Gastroesophageal sphincter (tissue), 4 donors: ENCODE results near the gene SLC39A11. TPM values are rescaled to one million over a fixed set of nuclear protein-coding genes. Genes with fewer than 3 reads are reported as not detected.
"Not testable (repeated sequence)": the region's sequence is repeated elsewhere in the genome, so short reads cannot be mapped to it uniquely, and the experiment has no call there.

Experiments used
- ATAC-seq: fragments of 150-250 bp; one replicate; pipeline ENCODE4 v1.9.1; 2016; ENCODE audit warnings: mild to moderate bottlenecking, moderate library complexity
- H3K27ac ChIP-seq, 4 donors: fragments of 200-600 bp; sonication (generic) in 3 of 4; 1 replicate in 3 of 4; 2 replicates in 1 of 4; pipeline ENCODE4 v1.5.1; 2016 to 2019
- H3K27me3 ChIP-seq: fragments of 200-600 bp; sonication (generic); one replicate; pipeline ENCODE4 v1.5.1; 2019
- H3K36me3 ChIP-seq, 2 donors: fragments of 200-600 bp; sonication (generic); one replicate each; pipeline ENCODE4 v1.5.1; 2019; ENCODE audit warnings: control low read depth in 1 of 2
- H3K4me1 ChIP-seq, 3 donors: fragments of 200-600 bp; sonication (generic); 1 replicate in 2 of 3; 2 replicates in 1 of 3; pipeline ENCODE4 v1.5.1; 2016 to 2019; ENCODE audit warnings: control low read depth in 2 of 3
- H3K4me3 ChIP-seq, 2 donors: fragments of 200-600 bp; sonication (generic); one replicate each; pipeline ENCODE4 v1.5.1; 2019; ENCODE audit warnings: mild to moderate bottlenecking in 1 of 2, moderate library complexity in 1 of 2
- H3K9me3 ChIP-seq, 3 donors: fragments of 200-600 bp; sonication (generic); one replicate each; pipeline ENCODE4 v1.5.1; 2017 to 2019; ENCODE audit warnings: control low read depth in 2 of 3
- EP300 ChIP-seq: sonication (generic); formaldehyde crosslinking; IDR thresholded peaks from one replicate; pipeline ENCODE4 v1.6.1; 2017; ENCODE audit warnings: antibody characterized with exemption, mild to moderate bottlenecking
- POLR2A ChIP-seq, 2 donors: fragments of 450-650 bp; IDR thresholded peaks; one replicate each; pipeline ENCODE4 v1.6.1; 2017; ENCODE audit warnings: antibody characterized with exemption in 2 of 2, mild to moderate bottlenecking in 2 of 2, moderate library complexity in 1 of 2
- POLR2AphosphoS5 ChIP-seq: sonication (generic); formaldehyde crosslinking; IDR thresholded peaks from one replicate; pipeline ENCODE4 v1.6.1; 2017; ENCODE audit warnings: antibody characterized with exemption
- WGBS, 2 donors: methylation state at CpG; one replicate each; pipeline ENCODE4 v1.1.5; 2018; ENCODE audit warnings: low coverage in 1 of 2; 5-methylcytosine and 5-hydroxymethylcytosine counted together
- total RNA-seq, 4 donors: library from RNA; depleted of rRNA; stranded (reverse); fragments of >200 nt; gene quantifications; one replicate each; pipeline ENCODE4 v1.1.0, GENCODE V29; 2016
- TF ChIP-seq, protein P1 (sequence below), 4 experiments: fragments of 200-600 bp in 2 of 4; fragments of 450-650 bp in 2 of 4; sonication (generic) in 1 of 4; IDR thresholded peaks; one replicate each; pipeline ENCODE4 v1.5.1; 2017 to 2019; ENCODE audit warnings: antibody characterized with exemption in 4 of 4, mild to moderate bottlenecking in 2 of 4, moderate library complexity in 2 of 4

Gene SLC39A11
- total RNA-seq, 4 donors from 2014 or later: 11.6 to 16.8 (median 14.5) TPM

DNA sequence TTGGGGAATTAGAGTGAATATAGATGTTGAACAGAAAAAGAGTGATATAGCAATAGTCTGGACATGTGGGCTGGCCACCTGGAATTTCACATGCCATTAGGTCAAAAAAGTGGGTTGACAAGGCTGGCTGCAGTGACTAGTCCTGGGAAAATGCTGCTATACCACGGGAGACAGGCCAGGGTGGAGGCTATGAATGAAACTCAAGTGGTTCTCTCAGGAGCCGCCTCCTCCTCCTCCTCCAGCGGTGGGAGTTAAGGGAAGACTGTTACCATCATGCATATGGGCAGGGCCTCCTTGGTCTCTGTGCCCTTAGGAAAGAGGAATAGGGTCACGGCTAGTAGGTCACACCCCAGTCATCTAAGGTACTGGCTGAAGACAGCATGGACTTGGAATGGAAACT lies 448.0 kb downstream of the SLC39A11 start:
- Histone ChIP-seq H3K27me3 (peaks cover 19% of the 10 kb centered on the region), H3K4me1 (no peaks in the 10 kb centered on the region), H3K9me3 (peaks cover 0 to 9% (median 0%) of the 10 kb centered on the region in 3 donors), H3K27ac (no peak overlapping the region), H3K4me3 (no peak overlapping the region), H3K36me3 (peaks cover 0 to 33% of the 10 kb centered on the region in 2 donors)
- TF ChIP-seq EP300 (no peak), POLR2AphosphoS5 (no peak), POLR2A (IDR thresholded peaks at IDR 0.05) (no peak)
- TF ChIP-seq, protein P1, sequence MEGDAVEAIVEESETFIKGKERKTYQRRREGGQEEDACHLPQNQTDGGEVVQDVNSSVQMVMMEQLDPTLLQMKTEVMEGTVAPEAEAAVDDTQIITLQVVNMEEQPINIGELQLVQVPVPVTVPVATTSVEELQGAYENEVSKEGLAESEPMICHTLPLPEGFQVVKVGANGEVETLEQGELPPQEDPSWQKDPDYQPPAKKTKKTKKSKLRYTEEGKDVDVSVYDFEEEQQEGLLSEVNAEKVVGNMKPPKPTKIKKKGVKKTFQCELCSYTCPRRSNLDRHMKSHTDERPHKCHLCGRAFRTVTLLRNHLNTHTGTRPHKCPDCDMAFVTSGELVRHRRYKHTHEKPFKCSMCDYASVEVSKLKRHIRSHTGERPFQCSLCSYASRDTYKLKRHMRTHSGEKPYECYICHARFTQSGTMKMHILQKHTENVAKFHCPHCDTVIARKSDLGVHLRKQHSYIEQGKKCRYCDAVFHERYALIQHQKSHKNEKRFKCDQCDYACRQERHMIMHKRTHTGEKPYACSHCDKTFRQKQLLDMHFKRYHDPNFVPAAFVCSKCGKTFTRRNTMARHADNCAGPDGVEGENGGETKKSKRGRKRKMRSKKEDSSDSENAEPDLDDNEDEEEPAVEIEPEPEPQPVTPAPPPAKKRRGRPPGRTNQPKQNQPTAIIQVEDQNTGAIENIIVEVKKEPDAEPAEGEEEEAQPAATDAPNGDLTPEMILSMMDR (IDR thresholded peaks at IDR 0.05): no peak
- WGBS, 2 donors: 83 to 100% methylated on average over 3 of the region's 4 CpGs
- no peak for ATAC-seq

DNA sequence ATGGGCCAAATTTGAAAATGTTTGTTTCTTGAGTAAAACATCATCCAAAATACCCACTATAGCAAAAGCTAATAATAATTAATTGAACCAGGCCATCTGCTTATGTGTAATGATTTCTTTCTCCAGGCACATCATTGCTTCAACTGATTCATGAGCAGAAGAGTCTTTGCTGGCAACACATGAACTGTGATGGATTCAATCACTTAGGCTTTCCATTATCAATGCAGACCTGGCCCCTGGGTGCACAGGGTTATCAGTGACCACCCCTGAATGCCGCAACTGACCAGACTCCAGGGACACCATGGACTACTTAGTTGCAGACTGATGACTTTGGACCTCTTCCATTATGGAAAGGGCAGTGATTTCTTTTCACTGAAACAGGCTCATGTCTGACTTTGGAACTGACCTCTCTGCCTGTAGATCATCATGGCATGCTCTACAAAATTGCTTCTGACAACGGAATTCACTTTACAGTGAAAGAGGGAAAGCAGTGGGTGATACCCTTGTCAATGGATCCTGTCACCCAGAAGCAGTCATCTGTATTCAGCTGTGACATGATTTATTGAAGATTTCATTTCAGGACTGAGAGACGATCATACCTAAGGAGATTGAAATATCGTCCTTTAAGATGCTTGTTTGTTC lies 448.8 kb downstream of the SLC39A11 start:
- Histone ChIP-seq H3K36me3 (peaks cover 0 to 26% of the 10 kb centered on the region in 2 donors), H3K4me3 (no peak overlapping the region), H3K4me1 (no peaks in the 10 kb centered on the region), H3K27me3 (peaks cover 24% of the 10 kb centered on the region), H3K9me3 (peaks cover 0 to 9% (median 0%) of the 10 kb centered on the region in 3 donors), H3K27ac (no peak overlapping the region)
- WGBS, 2 donors: 76 to 77% methylated on average over 2 to 4 of the region's 4 CpGs
- no peak for ATAC-seq
- TF ChIP-seq, protein P1 (IDR thresholded peaks at IDR 0.05): no peak
- TF ChIP-seq POLR2A (IDR thresholded peaks at IDR 0.05): no peak
- TF ChIP-seq EP300: no peak
- TF ChIP-seq POLR2AphosphoS5: no peak

DNA sequence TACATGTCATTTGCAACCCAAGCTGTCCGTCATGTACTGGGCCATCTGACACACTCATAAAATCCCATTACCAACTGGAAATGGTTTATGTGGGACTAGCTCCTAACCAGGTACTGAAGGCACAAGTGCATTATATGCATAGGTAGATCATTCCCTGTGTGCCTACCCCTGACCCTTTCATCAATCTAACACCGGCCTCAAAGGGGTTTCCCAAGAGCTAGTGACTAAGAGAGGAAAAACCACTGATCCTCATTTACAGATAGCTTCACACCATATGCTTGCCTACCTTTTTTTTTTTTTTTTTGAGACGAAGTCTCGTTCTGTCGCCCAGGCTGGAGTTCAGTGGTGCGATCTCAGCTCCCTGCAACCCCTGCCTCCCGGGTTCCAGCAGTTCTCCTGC lies 449.8 kb downstream of the SLC39A11 start:
- no peak for TF ChIP-seq POLR2A (IDR thresholded peaks at IDR 0.05)
- Histone ChIP-seq H3K4me1 (no peaks in the 10 kb centered on the region), H3K27me3 (peaks cover 24% of the 10 kb centered on the region), H3K9me3 (peaks cover 0 to 9% (median 0%) of the 10 kb centered on the region in 3 donors), H3K27ac (no peak overlapping the region), H3K4me3 (no peak overlapping the region), H3K36me3 (peaks cover 0 to 22% of the 10 kb centered on the region in 2 donors)
- no peak for ATAC-seq
- 100% methylated on average over 2 to 3 of the region's 7 CpGs for WGBS, 2 donors

DNA sequence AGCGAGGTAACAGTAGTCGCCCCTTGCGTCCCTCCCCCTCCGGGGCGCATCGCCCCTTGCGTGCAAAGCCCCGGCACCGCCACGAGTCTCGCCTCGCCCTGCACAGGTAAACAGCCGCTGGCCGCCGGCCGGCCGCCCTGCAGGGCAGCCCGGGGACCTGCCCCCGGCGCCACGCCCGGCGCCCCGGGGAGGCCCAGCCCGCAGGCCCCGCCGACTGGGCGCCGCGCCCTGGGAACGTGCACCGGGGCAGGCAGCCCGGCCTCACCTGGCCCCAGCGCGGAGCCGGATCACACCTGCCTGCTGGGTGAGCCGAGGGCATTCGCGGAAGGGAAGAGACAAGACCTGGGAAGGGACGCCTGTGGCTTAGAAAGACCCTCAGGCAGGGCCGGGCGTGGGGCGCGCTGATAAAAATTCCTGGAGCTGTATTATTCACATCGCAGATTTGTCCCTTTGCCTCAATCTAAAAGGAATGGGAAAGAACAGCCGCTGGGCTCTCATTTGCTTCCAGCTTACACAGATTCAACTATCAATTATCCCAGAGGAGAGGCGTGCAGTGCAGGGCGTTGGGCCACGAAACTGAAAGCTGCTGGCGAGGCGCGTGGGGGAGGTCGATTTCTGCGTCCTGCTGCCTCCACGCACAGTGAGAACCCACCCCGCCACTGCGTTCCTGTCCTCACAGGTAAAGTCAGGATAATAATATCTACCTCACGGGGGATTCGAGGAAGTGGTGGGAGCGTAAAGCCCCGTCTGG lies 451.9 kb downstream of the SLC39A11 start:
- TF ChIP-seq EP300: no peak
- TF ChIP-seq POLR2AphosphoS5: no peak
- TF ChIP-seq POLR2A (IDR thresholded peaks at IDR 0.05): no peak
- TF ChIP-seq, protein P1 (IDR thresholded peaks at IDR 0.05): no peak
- Histone ChIP-seq H3K27me3 (peaks cover 32% of the 10 kb centered on the region), H3K4me3 (no peak overlapping the region), H3K27ac (no peak overlapping the region), H3K4me1 (no peaks in the 10 kb centered on the region), H3K36me3 (peaks cover 0 to under 1% of the 10 kb centered on the region in 2 donors), H3K9me3 (peaks cover 0 to 9% (median 0%) of the 10 kb centered on the region in 3 donors)
- WGBS, 2 donors: 49 to 61% methylated on average over 7 to 14 of the region's 61 CpGs
- no peak for ATAC-seq

DNA sequence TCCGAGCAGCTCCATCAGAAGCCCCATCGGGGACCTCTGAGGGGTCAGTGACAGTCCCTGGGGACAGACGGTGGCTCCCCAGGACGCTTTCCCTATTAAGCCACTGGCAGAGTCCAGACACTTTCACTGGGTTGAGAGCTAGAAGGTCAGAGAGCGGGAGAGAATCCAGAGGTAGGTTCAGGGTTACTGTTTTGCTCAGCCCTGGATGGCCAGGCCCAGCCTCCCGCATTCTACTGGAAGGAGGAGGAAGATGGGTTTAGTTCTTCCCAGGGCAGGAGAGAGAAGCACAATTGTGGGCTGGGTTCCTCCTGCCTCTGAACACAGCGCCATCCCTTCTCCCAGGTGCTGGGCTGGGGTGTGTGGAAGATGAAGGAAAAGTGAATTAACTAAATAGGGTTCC lies 452.8 kb downstream of the SLC39A11 start:
- peaks cover 35% of the 10 kb centered on the region for H3K27me3 ChIP-seq
- no peak for ATAC-seq
- no peaks in the 10 kb centered on the region for H3K36me3 ChIP-seq
- no peak overlapping the region for H3K4me3 ChIP-seq
- no peak overlapping the region for H3K27ac ChIP-seq
- 80 to 90% methylated on average over 1 to 2 of the region's 7 CpGs for WGBS, 2 donors
- H3K9me3 ChIP-seq: peaks cover 0 to 9% (median 0%) of the 10 kb centered on the region in 3 donors
- H3K4me1 ChIP-seq: no peaks in the 10 kb centered on the region
- TF ChIP-seq EP300 (no peak), POLR2A (IDR thresholded peaks at IDR 0.05) (no peak), POLR2AphosphoS5 (no peak)
- TF ChIP-seq, protein P1 (IDR thresholded peaks at IDR 0.05): no peak

DNA sequence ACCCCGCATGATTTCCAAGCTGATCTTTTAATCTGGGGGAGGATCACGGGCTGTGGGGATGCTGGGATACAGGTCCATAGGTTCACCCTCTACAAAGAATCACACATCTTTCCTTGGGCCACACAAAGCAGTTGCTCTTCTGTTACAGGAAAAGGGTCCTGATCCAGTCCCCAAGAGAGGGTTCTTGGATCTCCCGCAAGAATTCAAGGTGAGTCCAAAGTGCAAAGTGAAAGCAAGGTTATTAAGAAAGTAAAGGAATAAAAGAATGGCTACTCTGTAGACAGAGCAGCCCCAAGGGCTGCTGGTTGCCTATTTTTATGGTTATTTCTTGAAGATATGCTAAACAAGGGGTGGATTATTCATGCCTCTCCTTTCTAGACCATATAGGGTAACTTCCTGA lies 453.6 kb downstream of the SLC39A11 start:
- peaks cover 35% of the 10 kb centered on the region for H3K27me3 ChIP-seq
- 92 to 100% methylated on average over 1 to 2 of the region's 3 CpGs for WGBS, 2 donors
- H3K36me3 ChIP-seq, H3K9me3 ChIP-seq, H3K4me3 ChIP-seq, H3K4me1 ChIP-seq, ATAC-seq, H3K27ac ChIP-seq: not testable (repeated sequence)
